GM18505 (cell line): ENCODE measurements around the gene OR51B2.

ENCODE experiments used
- ATAC-seq: cut with Tn5 transposase; IDR thresholded peaks from one replicate; pipeline ENCODE4 v1.9.1; 2021; ENCODE audit not compliant: unreplicated experiment
- POLR2A ChIP-seq: IDR thresholded peaks from 4 replicates; pipeline ENCODE4 v1.6.1; 2011; ENCODE audit warnings: borderline replicate concordance; ENCODE audit not compliant: insufficient read depth, insufficient read length; ENCODE audit errors: extremely low read depth

The OR51B2 gene

DNA sequence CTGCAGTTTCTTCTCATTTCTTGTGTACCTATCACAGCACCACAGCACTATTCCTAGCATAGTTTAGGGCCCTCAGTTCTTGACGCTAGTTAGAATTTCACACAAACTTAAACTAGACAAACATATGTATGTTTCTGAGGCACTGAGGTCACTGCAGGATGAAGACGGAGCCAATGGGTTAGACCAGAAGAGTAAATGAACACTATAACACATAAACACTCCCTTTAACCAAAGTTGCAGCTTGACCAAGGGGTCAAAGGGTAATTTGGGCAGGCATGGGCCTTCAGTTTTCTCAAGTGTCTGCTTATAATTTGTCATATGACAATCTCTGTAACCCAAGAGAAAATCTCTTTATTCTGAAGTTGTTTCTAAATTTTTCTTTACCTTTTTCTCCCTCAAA lies 41.5 kb downstream of the OR51B2 start:
- no peak for TF ChIP-seq POLR2A
- no peak for ATAC-seq

DNA sequence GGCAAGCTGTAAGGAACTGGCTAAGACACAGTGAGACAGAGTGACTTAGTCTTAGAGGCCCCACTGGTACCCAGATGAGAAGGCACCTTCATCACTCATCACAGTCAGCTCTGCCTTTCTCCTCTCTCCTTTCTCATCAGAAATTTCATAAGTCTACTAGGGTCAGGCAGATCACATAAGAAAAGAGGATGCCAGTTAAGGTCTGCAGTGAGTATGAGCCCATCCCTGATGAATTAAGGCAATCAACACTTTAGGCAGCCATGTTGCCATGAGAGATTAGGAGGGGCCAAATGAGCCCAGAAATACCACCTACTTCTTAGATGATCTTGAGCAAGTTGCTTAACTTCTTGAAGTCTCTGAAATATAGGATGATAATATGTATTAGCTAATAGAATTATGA lies 42.5 kb downstream of the OR51B2 start:
- TF ChIP-seq POLR2A = no peak
- ATAC-seq = no peak

DNA sequence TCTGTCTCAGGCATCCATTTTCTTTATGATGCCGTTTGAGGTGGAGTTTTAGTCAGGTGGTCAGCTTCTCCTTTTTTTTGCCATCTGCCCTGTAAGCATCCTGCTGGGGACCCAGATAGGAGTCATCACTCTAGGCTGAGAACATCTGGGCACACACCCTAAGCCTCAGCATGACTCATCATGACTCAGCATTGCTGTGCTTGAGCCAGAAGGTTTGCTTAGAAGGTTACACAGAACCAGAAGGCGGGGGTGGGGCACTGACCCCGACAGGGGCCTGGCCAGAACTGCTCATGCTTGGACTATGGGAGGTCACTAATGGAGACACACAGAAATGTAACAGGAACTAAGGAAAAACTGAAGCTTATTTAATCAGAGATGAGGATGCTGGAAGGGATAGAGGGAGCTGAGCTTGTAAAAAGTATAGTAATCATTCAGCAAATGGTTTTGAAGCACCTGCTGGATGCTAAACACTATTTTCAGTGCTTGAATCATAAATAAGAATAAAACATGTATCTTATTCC lies 43.5 kb downstream of the OR51B2 start:
- ATAC-seq = peak; percentile 95
- no peak for TF ChIP-seq POLR2A

DNA sequence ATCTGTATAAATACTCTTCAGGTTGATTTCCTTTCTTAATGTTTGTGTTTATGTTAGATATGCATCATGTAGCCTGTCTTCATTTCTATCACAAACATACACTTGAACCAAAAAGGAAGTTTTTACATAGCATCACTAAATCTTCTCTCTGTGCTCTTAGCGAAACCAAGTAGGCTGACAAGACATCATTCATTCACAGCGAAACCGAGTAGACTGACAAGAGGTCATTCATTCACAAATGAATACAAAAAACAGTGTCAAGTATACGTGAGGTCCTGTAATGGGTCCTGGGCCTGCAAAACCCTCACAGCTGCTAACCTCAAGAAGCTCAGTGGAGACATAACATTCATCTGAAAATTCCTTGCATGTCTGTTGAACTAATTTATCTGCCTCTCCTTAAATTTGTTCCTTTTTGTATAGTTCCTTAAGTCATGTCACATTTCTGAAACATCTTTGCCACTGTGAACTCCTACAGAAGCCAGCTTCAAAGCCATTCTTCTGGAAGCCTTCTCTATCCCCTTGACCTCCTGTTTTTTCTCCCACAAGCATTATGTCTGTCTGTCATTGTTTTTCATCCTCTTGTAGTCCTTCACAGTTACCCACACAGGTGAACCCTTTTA lies 44.5 kb downstream of the OR51B2 start:
- ATAC-seq = no peak
- TF ChIP-seq POLR2A = no peak

DNA sequence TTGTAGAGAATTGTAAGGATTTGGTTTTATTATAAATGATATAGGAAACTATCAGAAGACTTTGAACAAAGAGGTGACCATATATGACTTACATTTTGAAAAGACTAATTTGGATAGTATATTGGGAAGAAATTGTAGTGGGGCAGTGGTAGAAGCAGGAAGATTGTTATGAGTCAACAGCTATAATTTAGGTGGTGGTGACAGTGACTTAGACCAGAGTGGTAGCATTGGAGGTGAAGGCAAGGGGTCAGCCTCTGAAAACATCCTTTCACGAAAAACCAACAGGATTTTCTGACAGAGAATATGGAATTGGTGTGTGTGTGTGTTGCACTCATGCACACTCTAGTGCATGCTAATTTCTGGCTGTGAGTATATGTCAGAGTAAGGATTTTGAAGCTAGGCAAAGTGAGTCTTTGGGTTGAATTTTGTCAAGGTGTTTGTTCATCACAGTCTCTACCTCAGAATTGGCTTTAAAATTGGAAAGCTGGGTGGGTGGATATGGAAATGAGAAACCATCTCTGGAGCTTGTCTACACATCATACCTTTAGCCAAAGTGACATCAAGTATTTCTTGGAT lies 46.2 kb downstream of the OR51B2 start:
- no peak for ATAC-seq
- no peak for TF ChIP-seq POLR2A

DNA sequence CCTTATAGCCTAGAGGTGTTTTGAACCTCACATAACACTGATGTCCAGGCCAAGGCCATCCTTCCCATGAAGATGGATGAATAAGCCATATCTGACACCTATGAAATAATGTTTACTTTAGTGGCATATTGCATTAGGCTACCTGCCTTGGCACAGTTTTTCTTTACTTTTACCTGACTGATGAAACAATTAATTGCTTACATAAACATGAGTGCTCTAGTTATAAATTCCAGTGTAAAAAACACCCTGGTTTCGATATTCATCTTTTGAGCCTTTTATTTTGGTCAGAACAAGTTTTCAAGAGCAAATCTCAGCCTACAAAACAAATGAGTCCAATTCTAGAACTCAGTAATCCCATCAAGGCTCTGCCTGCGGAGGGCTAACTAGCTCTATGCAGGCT lies 47.4 kb downstream of the OR51B2 start:
- no peak for TF ChIP-seq POLR2A
- ATAC-seq = no peak

DNA sequence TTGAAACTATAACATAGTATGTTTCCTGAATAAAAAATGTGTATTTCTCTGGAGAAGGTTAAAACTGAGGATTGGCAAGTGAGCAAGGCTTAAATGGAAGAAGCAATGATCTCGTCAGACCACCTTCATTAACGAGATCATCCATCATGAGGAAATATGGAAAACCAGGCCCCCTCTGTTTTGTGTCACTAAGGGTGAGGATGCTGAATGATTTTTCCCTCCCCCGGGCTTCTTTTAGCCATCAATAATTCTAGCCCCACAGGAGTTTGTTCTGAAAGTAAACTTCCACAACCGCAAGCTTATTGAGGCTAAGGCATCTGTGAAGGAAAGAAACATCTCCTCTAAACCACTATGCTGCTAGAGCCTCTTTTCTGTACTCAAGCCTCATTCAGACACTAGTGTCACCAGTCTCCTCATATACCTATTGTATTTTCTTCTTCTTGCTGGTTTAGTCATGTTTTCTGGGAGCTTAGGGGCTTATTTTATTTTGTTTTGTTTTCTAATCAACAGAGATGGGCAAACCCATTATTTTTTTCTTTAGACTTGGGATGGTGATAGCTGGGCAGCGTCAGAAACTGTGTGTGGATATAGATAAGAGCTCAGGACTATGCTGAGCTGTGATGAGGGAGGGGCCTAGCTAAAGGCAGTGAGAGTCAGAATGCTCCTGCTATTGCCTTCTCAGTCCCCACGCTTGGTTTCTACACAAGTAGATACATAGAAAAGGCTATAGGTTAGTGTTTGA lies 48.6 kb downstream of the OR51B2 start:
- ATAC-seq = no peak
- TF ChIP-seq POLR2A = no peak

DNA sequence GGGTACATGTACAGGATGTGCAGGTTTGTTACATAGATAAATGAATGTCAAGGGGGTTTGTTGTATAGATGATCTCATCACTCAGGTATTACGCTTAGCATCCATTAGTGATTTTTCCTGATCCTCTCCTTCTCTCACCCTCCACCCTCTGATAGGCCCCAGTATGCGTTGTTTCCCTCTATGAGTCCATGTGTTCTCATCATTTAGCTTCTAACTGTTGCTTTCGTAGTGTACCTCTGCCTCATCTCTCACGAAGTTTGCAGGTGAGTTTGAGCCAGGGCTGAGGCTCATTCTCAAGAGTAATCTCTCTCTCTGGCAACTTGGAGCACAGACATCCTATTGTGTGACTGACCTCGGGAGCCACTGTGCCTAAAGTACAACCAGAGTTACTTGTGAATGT lies 49.7 kb downstream of the OR51B2 start:
- ATAC-seq = no peak
- TF ChIP-seq POLR2A = no peak
